Measurements from ENCODE around the gene ADORA1.

DNA sequence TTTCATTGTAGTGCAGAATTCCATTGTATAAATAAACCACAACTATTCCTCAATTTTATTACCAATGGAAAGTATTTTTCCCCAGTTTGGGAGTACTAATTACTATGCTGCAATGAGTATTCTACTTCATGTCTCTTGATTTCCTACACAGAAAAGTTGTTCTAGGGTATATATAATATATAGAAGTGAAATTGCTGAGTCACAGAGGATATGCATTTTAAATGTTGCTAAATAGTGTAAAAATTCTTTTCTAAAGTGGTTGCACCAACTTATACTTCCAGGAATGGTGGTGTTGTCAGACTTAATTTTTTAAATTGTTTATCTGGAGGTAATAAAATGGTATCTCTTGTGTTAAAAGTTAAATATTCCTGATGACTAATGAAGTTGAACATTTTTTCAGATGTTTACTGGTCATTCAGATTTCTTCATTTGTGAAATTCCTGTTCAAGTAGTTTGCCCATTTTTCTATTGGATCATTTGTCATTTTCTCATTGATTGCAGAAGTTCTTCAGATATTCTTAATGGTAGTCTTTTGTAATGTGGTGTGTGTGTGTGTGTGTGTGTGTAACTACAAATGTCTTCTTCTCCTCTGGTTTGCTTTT lies 22.6 kb upstream of the ADORA1 start:
- TF ChIP-seq, protein P1, sequence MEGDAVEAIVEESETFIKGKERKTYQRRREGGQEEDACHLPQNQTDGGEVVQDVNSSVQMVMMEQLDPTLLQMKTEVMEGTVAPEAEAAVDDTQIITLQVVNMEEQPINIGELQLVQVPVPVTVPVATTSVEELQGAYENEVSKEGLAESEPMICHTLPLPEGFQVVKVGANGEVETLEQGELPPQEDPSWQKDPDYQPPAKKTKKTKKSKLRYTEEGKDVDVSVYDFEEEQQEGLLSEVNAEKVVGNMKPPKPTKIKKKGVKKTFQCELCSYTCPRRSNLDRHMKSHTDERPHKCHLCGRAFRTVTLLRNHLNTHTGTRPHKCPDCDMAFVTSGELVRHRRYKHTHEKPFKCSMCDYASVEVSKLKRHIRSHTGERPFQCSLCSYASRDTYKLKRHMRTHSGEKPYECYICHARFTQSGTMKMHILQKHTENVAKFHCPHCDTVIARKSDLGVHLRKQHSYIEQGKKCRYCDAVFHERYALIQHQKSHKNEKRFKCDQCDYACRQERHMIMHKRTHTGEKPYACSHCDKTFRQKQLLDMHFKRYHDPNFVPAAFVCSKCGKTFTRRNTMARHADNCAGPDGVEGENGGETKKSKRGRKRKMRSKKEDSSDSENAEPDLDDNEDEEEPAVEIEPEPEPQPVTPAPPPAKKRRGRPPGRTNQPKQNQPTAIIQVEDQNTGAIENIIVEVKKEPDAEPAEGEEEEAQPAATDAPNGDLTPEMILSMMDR (IDR thresholded peaks at IDR 0.05) = no peak
- no peak for TF ChIP-seq POLR2A (IDR thresholded peaks at IDR 0.05)

Measured in heart left ventricle (tissue), 13 donors.